K562 (cell line): Measurements from ENCODE around the gene TIA1. TPM values are rescaled to one million over a fixed set of nuclear protein-coding genes. Genes with fewer than 3 reads are reported as not detected.

Source experiments
- ATAC-seq: fragments of 200-7000 bp; cut with Tn5 transposase; 3 replicates; pipeline ENCODE4 v1.9.1; 2020; ENCODE audit warnings: moderate library complexity
- BruUV-seq: library from RNA; stranded (reverse); fragments of 400-500 nt; replicated peaks from 2 replicates; lab custom pipeline; 2021; lab: Mats Ljungman, UMichigan
- CTCF ChIA-PET: fragments of 300-600 bp; formaldehyde crosslinking; extraction: SDS; loops from one replicate; lab custom pipeline; 2021; ENCODE audit warnings: low intra/inter-chr PET ratio; lab: Yijun Ruan, JAX
- POLR2A ChIA-PET: fragments of 300-600, 350-650 bp; sonication (Branson Sonifier 250); formaldehyde crosslinking; extraction: SDS; loops from one replicate; lab custom pipeline; 2021; ENCODE audit warnings: antibody characterized with exemption, inconsistent platforms; lab: Yijun Ruan, JAX
- DNase-seq, 4 experiments: peaks; one replicate each; pipeline versions ENCODE4 v3.0.0 to v3.0.0-alpha.2; 2011 to 2018; ENCODE audit warnings: low spot score in 3 of 4, mixed read lengths in 3 of 4; ENCODE audit errors: extremely low read depth in 1 of 4
- FAIRE-seq: peaks from 2 replicates; lab custom pipeline; 2011; peaks lifted over from hg19 to GRCh38; lab: Jason Lieb, UNC
- H2AFZ ChIP-seq: 2 replicates; pipeline ENCODE4 v1.6.0; 2011; ENCODE audit warnings: low read depth, low read length, control low read depth, inconsistent platforms
- H3K27ac ChIP-seq: fragments of 200-600 bp; 3 replicates; pipeline ENCODE4 v1.8.0; 2011; ENCODE audit warnings: low read depth, mild to moderate bottlenecking, control low read depth, inconsistent platforms, low read length, moderate library complexity, mixed read lengths; ENCODE audit errors: extremely low read depth
- H3K27me3 ChIP-seq, 2 experiments: fragments of 300-600 bp in 1 of 2; 2 replicates in 1 of 2; 3 replicates in 1 of 2; pipeline versions ENCODE4 v1.6.0 to v1.8.0; 2011; ENCODE audit warnings: inconsistent platforms in 2 of 2, low read length in 2 of 2, mild to moderate bottlenecking in 1 of 2, mixed read lengths in 1 of 2, moderate library complexity in 1 of 2; ENCODE audit not compliant: control insufficient read depth in 2 of 2, insufficient read depth in 2 of 2
- H3K36me3 ChIP-seq: fragments of 300-600 bp; 3 replicates; pipeline ENCODE4 v1.8.0; 2011; ENCODE audit warnings: mild to moderate bottlenecking, low read length, inconsistent platforms; ENCODE audit not compliant: control insufficient read depth, insufficient read depth
- H3K4me1 ChIP-seq, 2 experiments: fragments of 200-600 bp in 1 of 2; replicated peaks in 1 of 2; 2 replicates in 1 of 2; 3 replicates in 1 of 2; pipeline versions ENCODE4 v1.5.1 to v1.8.0; 2011; ENCODE audit warnings: inconsistent platforms in 2 of 2, low read length in 2 of 2, mild to moderate bottlenecking in 1 of 2, mixed read lengths in 1 of 2, moderate library complexity in 1 of 2; ENCODE audit not compliant: control insufficient read depth in 2 of 2, insufficient read depth in 2 of 2
- H3K4me2 ChIP-seq: 2 replicates; pipeline ENCODE4 v1.6.1; 2011; ENCODE audit warnings: low read length, control low read depth, inconsistent platforms, mixed read lengths; ENCODE audit not compliant: insufficient read depth
- H3K4me3 ChIP-seq: fragments of 200-600 bp; sonication (generic), shearing (Covaris generic); 2 replicates; pipeline ENCODE4 v1.5.1; 2016; ENCODE audit warnings: control low read depth, inconsistent platforms
- H3K79me2 ChIP-seq: fragments of 200-600 bp; 3 replicates; pipeline ENCODE4 v1.8.0; 2011; ENCODE audit warnings: low read length, inconsistent platforms; ENCODE audit not compliant: control insufficient read depth, insufficient read depth
- H3K9ac ChIP-seq, 2 experiments: 2 replicates each; pipeline versions ENCODE4 v1.6.0 to v1.6.1; 2011; ENCODE audit warnings: low read depth in 2 of 2, low read length in 2 of 2, control low read depth in 1 of 2, inconsistent platforms in 1 of 2, mild to moderate bottlenecking in 1 of 2, mixed read lengths in 1 of 2; ENCODE audit not compliant: insufficient read depth in 1 of 2
- H3K9me1 ChIP-seq: one replicate; pipeline ENCODE4 v1.6.0; 2011; ENCODE audit warnings: inconsistent platforms, mild to moderate bottlenecking, low read length, moderate library complexity; ENCODE audit not compliant: control insufficient read depth, insufficient read depth
- H3K9me3 ChIP-seq: replicated peaks from 2 replicates; pipeline ENCODE4 v1.5.1; 2011; ENCODE audit warnings: low read depth, low read length, inconsistent platforms; ENCODE audit not compliant: control insufficient read depth, insufficient read depth
- H4K20me1 ChIP-seq: replicated peaks from 2 replicates; pipeline ENCODE4 v1.6.1; 2011; ENCODE audit warnings: low read length, inconsistent platforms, mixed read lengths; ENCODE audit not compliant: control insufficient read depth, insufficient read depth
- BCLAF1 ChIP-seq, 2 experiments: fragments of 450-650 bp in 1 of 2; IDR thresholded peaks; 2 replicates each; pipeline ENCODE4 v1.6.1; 2011 to 2017; ENCODE audit warnings: low read depth in 2 of 2, antibody characterized with exemption in 1 of 2, borderline replicate concordance in 1 of 2, low read length in 1 of 2, mild to moderate bottlenecking in 1 of 2, mixed read lengths in 1 of 2; ENCODE audit not compliant: control insufficient read depth in 1 of 2
- DACH1 ChIP-seq: fragments of 450-650 bp; IDR thresholded peaks from 2 replicates; pipeline ENCODE4 v1.6.1; 2018; ENCODE audit not compliant: partially characterized antibody
- EP300 ChIP-seq: IDR thresholded peaks from 2 replicates; pipeline ENCODE4 v1.6.1; 2012; ENCODE audit warnings: low read length, improper control_type of control experiment
- KDM5B ChIP-seq: fragments of 200-600 bp; sonication (generic); IDR thresholded peaks from 2 replicates; pipeline ENCODE4 v1.6.1; 2012; ENCODE audit warnings: low read depth, mild to moderate bottlenecking, moderate library complexity, low read length, control low read depth, inconsistent platforms; ENCODE audit not compliant: insufficient replicate concordance
- L3MBTL2 ChIP-seq: fragments of 450-650 bp; IDR thresholded peaks from 2 replicates; pipeline ENCODE4 v1.6.1; 2016; ENCODE audit warnings: mild to moderate bottlenecking, moderate library complexity
- MAX ChIP-seq: sonication (generic); formaldehyde crosslinking; IDR thresholded peaks from 2 replicates; pipeline ENCODE4 v1.9.0; 2022; ENCODE audit warnings: mild to moderate bottlenecking, missing genetic modification reagents
- MTA3 ChIP-seq: fragments of 450-650 bp; formaldehyde crosslinking; IDR thresholded peaks from 2 replicates; pipeline ENCODE4 v1.6.1; 2017; ENCODE audit warnings: mild to moderate bottlenecking, borderline replicate concordance
- RBM25 ChIP-seq: fragments of 200-400 bp; formaldehyde crosslinking; IDR thresholded peaks from 2 replicates; pipeline ENCODE4 v1.6.1; 2018; ENCODE audit warnings: low read length, low read depth, moderate library complexity; ENCODE audit not compliant: severe bottlenecking
- SREBF2 ChIP-seq: sonication (generic); formaldehyde crosslinking; IDR thresholded peaks from 2 replicates; pipeline ENCODE4 v1.4.0; 2020; ENCODE audit warnings: mild to moderate bottlenecking, missing genetic modification reagents
- WGBS: fragments of 100-300 bp; shearing (Covaris generic); methylation state at CpG from one replicate; pipeline ENCODE4 v1.1.6; 2016; ENCODE audit warnings: low coverage, mixed read lengths; ENCODE audit not compliant: insufficient coverage; ENCODE audit errors: missing lambda C conversion rate; 5-methylcytosine and 5-hydroxymethylcytosine counted together
- in situ Hi-C: fragments of 300-500 bp; cut with MboI; formaldehyde crosslinking; loops from 4 replicates; pipeline ENCODE4 v1.15.0; 2018; ENCODE audit warnings: inconsistent platforms, mixed read lengths
- intact Hi-C: fragments of 100-400 bp; cut with micrococcal nuclease; formaldehyde crosslinking; loops from 2 replicates; pipeline ENCODE4 v1.14.2; 2022
- polyA plus RNA-seq, 8 experiments: library from polyadenylated mRNA; depleted of rRNA in 4 of 8; stranded (reverse) in 5 of 8; unstranded in 3 of 8; fragments of >200 nt; fragmentation: Nextera tagmentation in 2 of 8; fragmentation: Illumina TruSeq in 1 of 8; extraction: Ambion mirVana in 2 of 8; extraction: Trizol in 1 of 8; gene quantifications; 2 replicates each; pipeline versions ENCODE4 v1.2.1 to v1.2.3, GENCODE V29; 2011 to 2014; ENCODE audit warnings: inconsistent platforms in 1 of 8, missing spikeins in 1 of 8
- total RNA-seq, 7 experiments: library from RNA; depleted of rRNA in 6 of 7; stranded (reverse); fragments of >200 nt in 6 of 7; fragmentation: Illumina TruSeq in 2 of 7; extraction: Trizol in 2 of 7; gene quantifications; 2 replicates each; pipeline versions ENCODE4 v1.2.1 to v1.2.3, GENCODE V29; 2011 to 2021; ENCODE audit warnings: low replicate concordance in 1 of 7

The TIA1 gene
- total and polyA plus RNA-seq, 9 of the 15 experiments (the other 6 are each of a cell fraction or from before 2014, with no cell fraction given): 25.3 to 129 (median 79.6) TPM

GRCh38 chr2:70192516-70192915 lies 55.9 kb downstream of the TIA1 start:
- ChIA-PET POLR2A (interaction anchor here (0.6 to 1.9 kb wide), 4 partner anchors 21 to 277 kb away, joined by 3 to 7 read pairs (median 4); no protein-coding TSS in a partner anchor), CTCF (no interaction called here)
- Histone ChIP-seq H3K9ac (no peak overlapping the region), H3K36me3 (no peaks in the 10 kb centered on the region), H3K9me3 (no peaks in the 10 kb centered on the region), H3K4me1 (peaks cover 3 to 4% of the 10 kb centered on the region in 2 experiments; a peak in 2 of 5 replicates), H3K27me3 (no peaks in the 10 kb centered on the region), H3K4me3 (no peak overlapping the region), H3K4me2 (no peak overlapping the region), H2AFZ (peak overlapping the region; percentile 66; the same call in 1 of the 2 replicates), H4K20me1 (no peaks in the 10 kb centered on the region), H3K27ac (no peak overlapping the region), H3K9me1 (no peaks in the 10 kb centered on the region), H3K79me2 (peaks cover 9% of the 10 kb centered on the region)
- FAIRE-seq (no peak), DNase-seq (no peak), ATAC-seq (no peak)
- 86% methylated on average over 5 of the region's 5 CpGs for WGBS
- TF ChIP-seq MAX (CRISPR knock-in tag): no peak
- no peak for TF ChIP-seq L3MBTL2
- no peak for TF ChIP-seq BCLAF1 (IDR thresholded peaks at IDR 0.05; ENCODE audit: borderline replicate concordance in 1 of 2, control insufficient read depth in 1 of 2, low read depth in 2 of 2, low read length in 1 of 2)
- TF ChIP-seq EP300: no peak
- no peak for TF ChIP-seq RBM25
- no peak for TF ChIP-seq SREBF2
- TF ChIP-seq DACH1: no peak
- TF ChIP-seq KDM5B: no peak
- TF ChIP-seq MTA3: no peak
- intact Hi-C loops: loop anchor here (5.0 kb wide), 2 partner anchors 100 to 280 kb away; partner anchors contain the start of gene SNRPG
- in situ Hi-C loops: no loop called here
- BruUV-seq: no TSS peak
